Measurements from ENCODE around the gene SKIC8. TPM values are rescaled to one million over a fixed set of nuclear protein-coding genes. Genes with fewer than 3 reads are reported as not detected.

Gene SKIC8
- total RNA-seq, 1 donor from 2014 or later: 43.6 TPM

GRCh38 chr15:78301828-78302227 is 2.4 kb upstream of the SKIC8 start:
- peak overlapping the region; percentile 11 for H3K4me2 ChIP-seq (ENCODE audit: low read length)
- TF ChIP-seq CTCF (IDR thresholded peaks at IDR 0.05; ENCODE audit: insufficient read depth, low read depth, low read length): no peak
- no peak for TF ChIP-seq EZH2 (IDR thresholded peaks at IDR 0.05; ENCODE audit: insufficient read depth, low read length)
- no peak overlapping the region for H3K4me3 Mint-ChIP-seq (ENCODE audit: unreplicated experiment)

GRCh38 chr15:78301326-78301725 is 1.9 kb upstream of the SKIC8 start:
- Mint-ChIP-seq H3K4me1 (ENCODE audit: low read depth, unreplicated experiment) (peaks cover 22% of the 10 kb centered on the region), H3K9me3 (ENCODE audit: unreplicated experiment) (no peaks in the 10 kb centered on the region), H3K36me3 (ENCODE audit: low read depth, unreplicated experiment) (no peaks in the 10 kb centered on the region), H3K27me3 (ENCODE audit: low read depth, unreplicated experiment) (no peaks in the 10 kb centered on the region), H3K4me3 (ENCODE audit: unreplicated experiment) (peak overlapping the region; percentile 54), H3K27ac (ENCODE audit: unreplicated experiment) (no peak overlapping the region)
- no peak for FAIRE-seq
- Histone ChIP-seq H3K27me3 (ENCODE audit: insufficient read depth, low read length) (no peaks in the 10 kb centered on the region), H3K9ac (ENCODE audit: low read length) (no peak overlapping the region), H4K20me1 (ENCODE audit: insufficient read depth, low read length) (peaks cover 10% of the 10 kb centered on the region), H3K4me2 (ENCODE audit: low read length) (peak overlapping the region; percentile 11), H3K36me3 (ENCODE audit: insufficient read depth, low read length) (no peaks in the 10 kb centered on the region), H2AFZ (ENCODE audit: low read depth, low read length) (no peak overlapping the region), H3K79me2 (ENCODE audit: insufficient read depth, low read length) (peaks cover 30% of the 10 kb centered on the region), H3K4me3 (ENCODE audit: insufficient read depth, low read depth, low read length) (no peak overlapping the region), H3K4me1 (ENCODE audit: insufficient read depth, low read length) (peaks cover 29% of the 10 kb centered on the region), H3K27ac (ENCODE audit: low read depth, low read length) (no peak overlapping the region), H3K9me3 (ENCODE audit: insufficient read depth, low read depth, low read length) (no peaks in the 10 kb centered on the region)
- no peak for DNase-seq (ENCODE audit: low read depth)
- TF ChIP-seq CTCF (IDR thresholded peaks at IDR 0.05; ENCODE audit: insufficient read depth, low read depth, low read length): no peak

More at GRCh38 chr15:78301828-78302227, 2.4 kb upstream of the SKIC8 start:
- H3K4me1 ChIP-seq (ENCODE audit: insufficient read depth, low read length): peaks cover 34% of the 10 kb centered on the region
- H3K27ac ChIP-seq (ENCODE audit: low read depth, low read length): peak overlapping the region; percentile 3
- DNase-seq (ENCODE audit: low read depth) (peak; percentile 30), FAIRE-seq (no peak)
- H3K4me1 Mint-ChIP-seq (ENCODE audit: low read depth, unreplicated experiment): peaks cover 27% of the 10 kb centered on the region
- no peaks in the 10 kb centered on the region for H3K27me3 ChIP-seq (ENCODE audit: insufficient read depth, low read length)
- no peaks in the 10 kb centered on the region for H3K27me3 Mint-ChIP-seq (ENCODE audit: low read depth, unreplicated experiment)
- H3K36me3 Mint-ChIP-seq (ENCODE audit: low read depth, unreplicated experiment): no peaks in the 10 kb centered on the region
- H3K36me3 ChIP-seq (ENCODE audit: insufficient read depth, low read length): no peaks in the 10 kb centered on the region
- H3K79me2 ChIP-seq (ENCODE audit: insufficient read depth, low read length): peaks cover 25% of the 10 kb centered on the region
- H3K9me3 ChIP-seq (ENCODE audit: insufficient read depth, low read depth, low read length): no peaks in the 10 kb centered on the region
- peak overlapping the region; percentile 13 for H2AFZ ChIP-seq (ENCODE audit: low read depth, low read length)
- no peak overlapping the region for H3K9ac ChIP-seq (ENCODE audit: low read length)
- peaks cover 8% of the 10 kb centered on the region for H4K20me1 ChIP-seq (ENCODE audit: insufficient read depth, low read length)
- no peak overlapping the region for H3K4me3 ChIP-seq (ENCODE audit: insufficient read depth, low read depth, low read length)
- no peaks in the 10 kb centered on the region for H3K9me3 Mint-ChIP-seq (ENCODE audit: unreplicated experiment)
- no peak overlapping the region for H3K27ac Mint-ChIP-seq (ENCODE audit: unreplicated experiment)

GRCh38 chr15:78292219-78292618 is 7.2 kb downstream of the SKIC8 start:
- Mint-ChIP-seq H3K27ac (ENCODE audit: unreplicated experiment) (no peak overlapping the region), H3K4me3 (ENCODE audit: unreplicated experiment) (no peak overlapping the region), H3K4me1 (ENCODE audit: low read depth, unreplicated experiment) (no peaks in the 10 kb centered on the region), H3K9me3 (ENCODE audit: unreplicated experiment) (peaks cover 3% of the 10 kb centered on the region), H3K27me3 (ENCODE audit: low read depth, unreplicated experiment) (no peaks in the 10 kb centered on the region), H3K36me3 (ENCODE audit: low read depth, unreplicated experiment) (peaks cover 16% of the 10 kb centered on the region)
- no peak overlapping the region for H3K4me2 ChIP-seq (ENCODE audit: low read length)
- H3K27ac ChIP-seq (ENCODE audit: low read depth, low read length): no peak overlapping the region
- peaks cover 38% of the 10 kb centered on the region for H3K36me3 ChIP-seq (ENCODE audit: insufficient read depth, low read length)
- no peaks in the 10 kb centered on the region for H3K9me3 ChIP-seq (ENCODE audit: insufficient read depth, low read depth, low read length)
- TF ChIP-seq CTCF (IDR thresholded peaks at IDR 0.05; ENCODE audit: insufficient read depth, low read depth, low read length) (no peak), EZH2 (IDR thresholded peaks at IDR 0.05; ENCODE audit: insufficient read depth, low read length) (no peak)
- no peaks in the 10 kb centered on the region for H3K4me1 ChIP-seq (ENCODE audit: insufficient read depth, low read length)
- no peak overlapping the region for H2AFZ ChIP-seq (ENCODE audit: low read depth, low read length)
- peaks cover 21% of the 10 kb centered on the region for H4K20me1 ChIP-seq (ENCODE audit: insufficient read depth, low read length)
- H3K79me2 ChIP-seq (ENCODE audit: insufficient read depth, low read length): peaks cover 19% of the 10 kb centered on the region
- DNase-seq (ENCODE audit: low read depth): no peak
- no peaks in the 10 kb centered on the region for H3K27me3 ChIP-seq (ENCODE audit: insufficient read depth, low read length)
- no peak overlapping the region for H3K4me3 ChIP-seq (ENCODE audit: insufficient read depth, low read depth, low read length)
- no peak overlapping the region for H3K9ac ChIP-seq (ENCODE audit: low read length)
- no peak for FAIRE-seq

All from astrocyte (in vitro differentiated cells and primary cell).